PC-3 (cell line): ENCODE results near the gene SFMBT2.

Experiments used
- CTCF ChIP-seq: fragments of 300-600 bp; sonication (generic); conservative IDR thresholded peaks from 2 replicates; pipeline ENCODE4 v1.5.1; 2017; ENCODE audit warnings: antibody characterized with exemption, low read depth, mild to moderate bottlenecking, low read length
- EZH2phosphoT487 ChIP-seq: fragments of 300-600 bp; sonication (generic); IDR thresholded peaks from 2 replicates; pipeline ENCODE4 v1.6.1; 2018; ENCODE audit warnings: mild to moderate bottlenecking, antibody characterized with exemption, low read length, borderline replicate concordance

GRCh38 chr10:7421526-7421925 lies 10.7 kb upstream of the SFMBT2 start:
- TF ChIP-seq CTCF = no peak
- TF ChIP-seq EZH2phosphoT487 = no peak
